GM18498 (cell line): ENCODE measurements around the gene NRG4.
"Not testable (repeated sequence)": the region's sequence is repeated elsewhere in the genome, so short reads cannot be mapped to it uniquely, and the experiment has no call there.

ENCODE experiments used
- ATAC-seq: cut with Tn5 transposase; IDR thresholded peaks from one replicate; pipeline ENCODE4 v1.9.1; 2021; ENCODE audit warnings: mild to moderate bottlenecking, moderate library complexity; ENCODE audit not compliant: unreplicated experiment

The NRG4 gene

DNA sequence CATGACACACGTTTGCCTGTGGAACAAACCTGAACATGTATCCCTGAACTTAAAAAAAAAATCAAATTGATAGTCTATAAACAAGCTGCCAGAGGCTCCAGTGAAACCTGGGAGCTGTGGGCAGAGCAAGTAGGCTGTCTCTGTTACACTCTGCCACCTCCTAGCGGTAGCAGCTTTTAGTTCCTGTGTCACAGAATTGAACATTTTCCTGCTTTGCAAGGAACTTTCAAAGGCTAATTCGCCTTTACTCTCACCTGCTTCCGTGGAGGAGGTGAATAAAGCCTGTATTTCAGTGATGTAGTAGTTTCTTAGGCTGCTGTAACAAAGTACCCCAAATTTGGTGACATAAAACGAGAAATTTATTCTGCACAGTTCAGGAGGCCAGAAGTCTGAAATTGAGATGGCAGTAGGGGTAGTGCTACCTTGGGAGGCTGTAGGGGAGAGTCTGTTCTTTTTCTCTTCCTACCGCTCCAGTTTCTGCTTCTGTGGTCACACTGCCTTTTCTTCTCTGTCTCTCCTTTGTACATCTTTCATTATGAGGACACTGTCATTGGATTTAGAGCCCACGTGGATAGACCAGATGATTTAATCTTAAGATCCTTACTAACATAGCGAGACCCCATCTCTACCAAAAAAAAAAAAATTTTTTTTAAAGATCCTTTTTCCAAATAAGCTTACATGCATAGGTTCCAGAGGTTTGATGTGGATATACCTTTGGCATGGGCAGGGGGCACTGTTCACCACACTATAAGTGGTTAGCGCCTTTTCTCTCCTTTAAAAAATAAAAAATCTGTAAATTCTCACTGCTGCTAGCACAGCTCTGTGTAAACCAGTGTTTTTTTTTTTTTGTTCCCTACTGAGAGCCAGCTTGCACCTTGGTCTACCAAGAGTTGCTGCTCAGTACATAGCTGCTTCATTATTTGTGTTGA, 83.3 kb downstream of the NRG4 start:
- ATAC-seq = no peak

DNA sequence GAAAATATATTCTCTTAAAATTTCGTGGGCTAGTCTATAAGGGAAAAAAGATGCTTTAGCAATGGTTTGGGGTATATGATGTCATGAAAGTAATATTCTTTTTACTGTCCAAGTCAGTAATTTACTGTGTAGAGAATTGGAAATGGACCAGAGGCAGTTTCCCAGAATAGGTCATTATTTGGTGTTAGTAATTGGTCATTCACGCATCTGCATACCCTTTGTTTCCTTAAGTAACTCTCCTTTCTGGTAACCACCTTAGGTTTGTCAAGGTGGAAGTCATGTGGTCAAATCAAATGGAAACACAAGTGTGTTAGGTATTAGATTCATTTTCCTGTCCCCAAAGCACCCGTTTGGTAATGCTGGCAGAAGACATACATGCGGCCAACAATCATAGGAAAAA, 84.6 kb downstream of the NRG4 start:
- ATAC-seq = no peak

DNA sequence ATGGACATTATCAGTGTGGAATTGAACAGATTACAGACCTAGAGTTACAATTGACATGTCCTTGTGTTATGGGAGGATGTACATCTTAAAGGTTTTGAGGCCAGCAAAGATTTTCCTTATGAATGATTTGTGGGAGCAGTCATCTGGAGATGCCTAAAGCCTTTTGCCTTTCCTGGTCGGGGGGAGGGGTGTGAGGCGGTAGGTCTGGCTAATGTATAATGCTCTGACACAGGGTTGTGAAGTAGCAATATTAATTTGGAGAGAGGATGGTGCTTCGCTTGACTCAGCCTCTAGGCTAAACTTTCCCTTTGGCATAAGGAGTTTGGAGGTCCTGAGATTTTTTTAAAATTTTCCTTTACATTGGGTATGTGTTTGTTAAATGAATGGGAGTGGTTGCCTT, 85.3 kb downstream of the NRG4 start:
- no peak for ATAC-seq

DNA sequence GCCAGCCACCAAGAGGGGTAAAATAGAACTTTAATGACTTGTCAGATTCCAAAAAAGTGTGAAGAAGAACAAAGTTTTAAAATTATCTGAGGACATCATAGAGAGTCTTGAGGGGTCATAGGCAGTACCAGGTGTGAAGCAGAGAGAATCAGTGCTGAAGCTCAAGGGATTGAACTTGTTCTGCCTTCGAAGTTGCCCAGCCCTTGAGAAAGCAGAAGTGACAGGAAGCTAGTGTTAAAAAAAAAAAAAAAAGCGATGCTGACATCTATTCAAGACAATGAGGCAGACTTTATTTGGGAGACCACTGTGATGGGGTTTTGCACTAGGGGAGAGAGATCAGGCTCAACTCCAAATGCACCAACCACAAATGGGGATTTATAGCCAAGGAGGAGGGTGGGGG, 86.8 kb downstream of the NRG4 start:
- ATAC-seq = no peak

DNA sequence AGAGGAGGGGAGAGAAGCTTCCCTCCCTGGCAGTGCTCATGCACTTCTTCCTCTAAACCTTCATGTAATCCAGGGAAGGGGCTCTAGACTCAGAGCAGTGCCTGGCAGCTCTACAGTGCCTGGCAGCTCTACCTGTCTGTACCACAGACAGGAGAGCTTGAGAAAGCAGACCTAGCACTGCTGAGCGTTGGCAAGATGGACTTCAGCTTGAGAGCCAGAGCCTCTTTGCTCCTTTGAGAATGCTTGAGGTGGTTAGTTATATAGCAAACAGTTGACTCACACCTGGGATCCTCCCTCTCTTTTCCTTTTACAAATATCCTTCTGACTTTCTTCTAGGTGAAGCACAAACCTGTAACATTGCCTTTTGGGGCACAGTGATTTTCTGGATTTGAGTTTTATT, 87.6 kb downstream of the NRG4 start:
- ATAC-seq = no peak

DNA sequence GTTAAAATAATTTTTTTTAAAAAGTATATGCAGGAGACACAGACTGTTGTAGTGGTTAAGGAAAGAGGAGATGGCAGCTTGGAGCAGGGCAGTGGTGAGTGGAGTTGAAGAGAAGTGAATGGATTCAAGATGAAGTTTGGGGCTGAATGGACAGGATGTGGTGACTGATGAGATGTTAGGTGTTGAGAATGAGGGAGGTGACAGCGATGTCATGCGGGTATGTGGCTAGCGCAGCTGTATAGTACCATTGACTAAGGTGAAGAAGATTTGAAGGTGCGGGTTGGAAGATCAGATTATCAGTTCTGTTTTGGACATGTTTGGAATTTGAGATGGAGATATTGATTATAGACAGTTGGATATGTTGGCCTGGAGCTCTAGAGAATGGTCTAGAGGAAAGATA, 88.5 kb downstream of the NRG4 start:
- ATAC-seq = no peak

DNA sequence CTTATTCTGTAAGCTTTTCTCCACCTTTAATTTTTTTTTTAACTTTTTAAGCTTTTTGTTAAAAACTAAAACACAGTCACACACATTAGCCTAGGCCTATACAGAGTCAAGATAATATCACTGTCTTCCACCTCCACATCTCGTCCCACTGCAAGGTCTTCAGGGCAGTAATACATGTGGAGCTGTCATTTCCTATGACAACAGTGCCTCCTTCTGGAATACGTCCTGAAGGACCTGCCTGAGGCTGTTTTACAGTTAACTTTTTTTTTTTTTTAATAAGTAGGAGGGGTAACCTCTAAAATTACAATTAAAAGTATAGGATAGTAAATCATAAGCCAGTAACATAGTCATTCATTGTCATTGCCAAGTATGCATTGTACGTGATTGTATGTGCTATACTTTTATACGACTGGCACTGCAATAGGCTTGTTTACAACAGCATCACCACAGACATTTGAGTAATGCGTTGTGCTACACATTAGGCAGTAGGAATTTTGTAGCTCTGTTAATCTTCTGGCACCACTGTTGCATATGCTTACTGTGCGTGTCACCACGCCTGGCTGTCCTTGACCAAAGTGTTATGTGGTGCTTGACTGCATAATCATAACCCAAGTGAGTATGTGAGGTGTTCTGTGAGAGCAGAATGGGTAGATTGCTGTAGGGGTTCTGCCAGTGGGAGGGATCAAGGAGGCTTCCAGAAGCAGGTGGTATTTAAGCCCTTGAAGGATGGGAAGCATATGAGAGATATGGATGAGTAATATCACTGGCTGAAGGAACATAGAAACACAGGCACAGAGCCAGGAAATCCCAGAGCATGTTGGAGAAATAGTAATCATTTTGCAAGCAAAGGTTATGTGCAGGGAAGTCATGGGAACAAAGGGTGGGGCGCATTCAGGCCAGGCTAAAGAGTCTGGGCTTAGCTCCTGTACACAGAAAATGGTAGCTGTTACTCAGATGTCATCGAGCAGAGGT, 90.2 kb downstream of the NRG4 start:
- no peak for ATAC-seq

DNA sequence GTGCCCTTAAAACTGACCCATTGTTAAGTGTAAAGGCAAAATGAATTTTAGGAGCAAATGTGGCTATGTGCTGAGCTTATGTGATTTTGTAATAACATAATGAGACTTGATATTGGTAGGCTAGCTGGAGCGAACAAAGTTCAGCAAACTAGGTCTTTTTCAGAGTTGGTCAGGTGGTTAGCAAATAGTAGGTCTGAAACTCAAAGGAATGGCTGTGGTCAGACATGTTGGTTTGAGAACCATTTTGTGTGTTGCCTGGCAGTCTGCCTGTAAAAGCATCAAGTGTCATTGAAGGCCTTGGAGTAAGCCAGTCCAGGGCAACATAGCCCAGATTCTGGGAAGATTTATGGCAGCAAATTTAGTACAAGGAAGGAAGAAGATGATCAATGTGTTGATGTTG, 92.1 kb downstream of the NRG4 start:
- no peak for ATAC-seq

DNA sequence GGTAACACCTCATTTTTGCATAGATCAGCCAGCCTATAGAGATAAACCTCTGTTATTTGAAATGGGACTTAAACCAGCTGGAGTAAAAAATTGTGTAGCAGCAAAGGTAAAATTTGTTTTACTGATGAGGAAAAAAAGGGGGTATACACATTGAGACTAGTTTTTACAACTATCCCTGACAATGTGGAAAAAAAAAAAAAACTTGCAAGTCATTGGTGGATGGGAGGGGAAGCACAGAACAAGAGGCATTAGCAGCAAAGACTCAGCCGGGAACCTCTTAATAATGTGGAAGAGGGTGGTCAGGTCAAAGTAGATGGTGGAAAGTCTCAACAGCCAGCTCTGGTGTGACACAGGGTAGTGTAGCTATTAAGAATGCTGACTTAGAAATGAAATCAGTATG, 94.1 kb downstream of the NRG4 start:
- no peak for ATAC-seq

DNA sequence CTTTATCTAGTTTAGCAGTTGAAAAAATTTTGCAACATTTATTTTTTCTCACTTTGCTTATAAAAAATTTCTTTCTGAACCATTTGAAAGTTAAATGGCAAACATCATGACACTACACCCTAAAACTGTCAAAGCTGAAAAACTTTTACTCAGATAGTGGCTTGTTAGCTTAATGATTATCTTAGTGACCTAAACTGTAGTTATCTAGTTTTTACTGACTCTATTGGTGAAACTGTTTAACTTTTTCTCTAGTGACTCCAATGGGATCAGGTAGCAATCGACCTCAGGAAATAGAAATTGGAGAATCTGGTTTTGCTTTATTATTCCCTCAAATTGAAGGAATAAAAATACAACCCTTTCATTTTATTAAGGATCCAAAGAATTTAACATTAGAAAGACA, 95.2 kb downstream of the NRG4 start:
- ATAC-seq = no peak

DNA sequence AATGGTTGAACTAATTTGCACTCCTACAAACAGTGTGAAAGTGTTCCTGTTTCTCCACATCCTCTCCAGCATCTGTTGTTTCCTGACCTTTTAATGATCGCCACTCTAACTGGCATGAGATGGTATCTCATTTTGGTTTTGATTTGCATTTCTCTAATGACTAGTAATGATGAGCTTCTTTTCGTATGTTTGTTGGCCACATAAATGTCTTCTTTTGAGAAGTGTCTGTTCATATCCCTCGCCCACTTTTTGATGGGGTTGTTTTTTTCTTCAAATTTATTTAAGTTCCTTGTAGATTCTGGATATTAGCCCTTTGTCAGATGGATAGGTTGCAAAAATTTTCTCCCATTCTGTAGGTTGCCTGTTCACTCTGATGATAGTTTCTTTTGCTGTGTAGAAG, 101.9 kb downstream of the NRG4 start:
- ATAC-seq = not testable (repeated sequence)

DNA sequence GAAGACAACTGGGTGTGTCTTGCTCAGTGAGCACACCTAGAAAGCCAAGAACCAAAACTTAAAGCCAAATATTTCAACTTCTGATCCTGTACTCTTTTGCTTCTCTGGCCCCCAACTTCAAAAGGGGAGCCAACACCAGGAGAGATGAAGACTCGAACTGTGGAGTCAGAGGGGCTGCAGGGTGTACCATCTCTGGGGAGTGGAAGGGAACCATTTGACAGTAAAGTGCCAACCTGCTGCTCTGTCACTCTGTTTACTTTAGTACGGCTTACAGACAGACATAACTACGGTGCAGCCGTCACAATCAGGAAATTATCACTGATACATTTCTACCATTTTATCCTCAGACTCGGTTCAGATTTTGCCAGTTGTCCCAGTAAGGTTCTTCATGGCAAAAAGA, 107.0 kb downstream of the NRG4 start:
- no peak for ATAC-seq

DNA sequence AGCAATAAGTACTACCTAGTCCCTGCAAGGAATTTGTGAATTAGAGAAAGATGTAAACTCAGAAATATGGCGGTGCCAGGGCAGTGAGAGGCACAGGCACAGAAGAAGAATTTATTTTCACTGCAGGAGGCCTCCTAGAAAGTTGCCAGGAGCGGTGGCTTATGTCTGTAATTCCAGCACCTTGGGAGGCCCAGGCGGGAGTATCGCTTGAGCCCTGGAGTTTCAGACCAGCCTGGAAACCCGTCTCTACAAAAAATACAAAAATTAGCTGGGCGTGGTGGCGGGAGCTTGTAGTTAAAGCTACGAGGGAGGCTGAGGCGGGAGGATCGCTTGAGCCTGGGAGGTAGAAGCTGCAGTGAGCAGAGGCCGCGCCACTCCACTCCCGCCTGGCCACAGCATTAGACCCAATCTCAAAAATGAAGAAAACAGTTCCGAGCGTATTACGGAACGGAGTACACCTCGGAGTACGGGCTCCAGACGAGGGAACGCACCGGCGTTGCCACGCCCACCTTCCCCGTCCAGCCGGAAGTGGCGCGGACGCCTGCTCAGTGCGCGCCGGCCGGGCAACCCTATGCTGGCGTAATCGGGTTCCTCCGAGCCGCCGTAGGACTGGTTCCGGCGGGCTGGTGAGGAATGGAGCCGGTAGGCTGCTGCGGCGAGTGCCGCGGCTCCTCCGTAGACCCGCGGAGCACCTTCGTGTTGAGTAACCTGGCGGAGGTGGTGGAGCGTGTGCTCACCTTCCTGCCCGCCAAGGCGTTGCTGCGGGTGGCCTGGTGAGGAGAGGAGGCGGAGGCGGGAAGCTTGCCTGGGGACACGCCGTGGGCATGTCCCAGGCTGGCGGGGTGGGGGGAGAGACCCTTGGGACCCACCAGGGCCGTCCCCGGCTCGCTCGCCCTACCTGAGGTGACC, 108.6 kb downstream of the NRG4 start, which contains the start of gene FBXO22:
FBXO22 (plus strand) TSS at position 548 of the 909 bp plus-strand sequence; CDS start at position 634, 86 bp downstream.
- ATAC-seq = peak; percentile 96

DNA sequence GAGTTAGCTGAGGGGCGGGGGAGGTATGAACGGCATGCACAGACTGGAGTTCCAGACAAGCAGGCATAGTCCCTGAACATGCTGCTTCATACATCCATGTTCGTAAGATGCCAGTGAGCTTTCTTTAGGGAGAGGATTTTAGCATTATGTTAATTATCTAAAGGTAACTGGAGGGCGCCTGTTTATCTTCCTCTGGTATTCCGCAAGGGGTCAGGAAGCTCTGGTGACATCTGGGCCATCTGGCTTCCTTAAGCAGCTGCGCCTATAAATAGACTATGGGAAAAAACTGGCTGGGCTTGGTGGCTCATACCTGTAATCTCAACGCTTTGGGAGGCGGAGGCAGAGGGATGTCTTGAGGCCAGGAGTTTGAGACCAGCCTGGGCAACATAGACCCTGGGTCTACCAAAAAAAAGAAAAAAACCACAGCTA, 110.1 kb downstream of the NRG4 start:
- ATAC-seq = no peak

DNA sequence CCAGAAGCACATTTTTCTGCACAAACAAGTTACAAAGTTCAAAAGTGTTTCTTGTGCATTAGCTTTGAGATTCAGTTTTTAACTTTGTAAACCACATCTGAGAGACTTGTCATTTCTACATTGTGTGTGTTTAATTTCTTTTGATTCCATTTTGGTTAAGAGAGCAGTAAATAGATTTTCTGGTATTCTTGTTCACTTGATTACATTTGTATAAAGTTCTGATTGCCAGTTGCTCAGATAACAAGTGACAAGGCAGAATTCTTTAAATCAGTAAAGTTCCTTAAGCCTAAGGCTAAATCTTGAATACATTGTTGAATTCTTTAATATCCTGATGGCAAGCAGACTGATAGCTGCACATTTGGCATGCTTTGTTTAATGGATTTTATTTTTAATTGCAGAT, 111.6 kb downstream of the NRG4 start:
- no peak for ATAC-seq

DNA sequence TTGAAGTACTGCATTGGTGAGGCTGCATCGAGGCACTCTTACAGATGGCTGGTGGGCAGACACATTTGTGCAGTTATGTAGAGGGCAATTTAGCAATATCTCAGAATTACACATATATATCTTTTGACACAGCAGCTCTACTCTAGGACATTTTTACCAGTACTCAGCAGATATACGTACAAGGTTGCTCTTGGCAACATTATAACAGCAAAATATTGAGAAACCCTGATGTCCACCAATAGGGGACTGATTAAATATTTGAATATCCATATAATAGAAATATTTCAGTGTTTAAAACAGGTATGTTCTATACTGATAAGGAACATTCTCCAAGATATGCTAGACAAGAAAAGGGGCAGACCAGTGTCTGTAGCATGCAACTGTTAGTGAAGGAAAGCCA, 116.5 kb downstream of the NRG4 start:
- no peak for ATAC-seq

DNA sequence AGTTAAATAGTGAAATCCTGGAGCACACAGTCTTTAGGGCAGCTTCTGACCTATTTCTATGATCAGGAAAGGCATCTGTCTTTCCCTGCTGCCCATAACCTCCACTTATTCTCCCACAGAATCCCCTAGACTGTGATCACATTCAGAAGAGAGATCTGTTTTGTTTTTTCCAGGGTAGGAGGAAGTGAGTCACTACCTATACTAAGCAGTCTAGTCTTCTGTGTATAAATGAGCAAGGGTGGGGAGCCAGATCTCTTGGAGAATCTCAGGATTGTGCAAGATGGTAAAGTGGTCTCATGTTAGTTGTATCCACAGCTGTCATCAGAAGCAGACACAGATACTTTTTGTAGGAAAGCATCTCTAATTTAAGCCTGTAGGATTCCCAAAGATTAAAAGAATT, 120.3 kb downstream of the NRG4 start:
- no peak for ATAC-seq
